IMR-90 (cell line): ENCODE data around the gene BEND2. TPM values are rescaled to one million over a fixed set of nuclear protein-coding genes. Genes with fewer than 3 reads are reported as not detected.

Source experiments
- ATAC-seq: fragments of 200-7000 bp; cut with Tn5 transposase; 2 replicates; pipeline ENCODE4 v1.9.1; 2020; ENCODE audit warnings: low read depth, mild to moderate bottlenecking, moderate library complexity
- BruUV-seq: library from RNA; stranded (reverse); fragments of 400-500 nt; replicated peaks from 2 replicates; lab custom pipeline; 2021; lab: Mats Ljungman, UMichigan
- CTCF ChIA-PET: fragments of 300-600 bp; formaldehyde crosslinking; extraction: SDS; loops from one replicate; lab custom pipeline; 2021; ENCODE audit warnings: antibody characterized with exemption; lab: Yijun Ruan, JAX
- POLR2A ChIA-PET: fragments of 300-600 bp; sonication (Branson Sonifier 250); formaldehyde crosslinking; loops from one replicate; lab custom pipeline; 2022; ENCODE audit warnings: antibody characterized with exemption; ENCODE audit not compliant: unreplicated experiment; lab: Charles Lee
- DNase-seq: peaks from one replicate; pipeline ENCODE4 v3.0.0; 2013
- H2AFZ ChIP-seq: replicated peaks from 2 replicates; pipeline ENCODE3; 2013; ENCODE audit warnings: low read length, mild to moderate bottlenecking; ENCODE audit not compliant: poor library complexity
- H2AK5ac ChIP-seq: 2 replicates; pipeline ENCODE4 v1.6.1; 2013; ENCODE audit warnings: low read depth, low read length, inconsistent platforms
- H2AK9ac ChIP-seq: replicated peaks from 2 replicates; pipeline ENCODE3; 2013; ENCODE audit warnings: mild to moderate bottlenecking, low read depth, low read length, moderate library complexity; ENCODE audit not compliant: poor library complexity
- H2BK120ac ChIP-seq: 2 replicates; pipeline ENCODE4 v1.6.1; 2013; ENCODE audit warnings: low read depth, low read length, inconsistent platforms
- H2BK15ac ChIP-seq: 3 replicates; pipeline ENCODE4 v1.6.1; 2013; ENCODE audit warnings: low read depth, low read length, inconsistent platforms
- H2BK20ac ChIP-seq: 2 replicates; pipeline ENCODE4 v1.6.1; 2013; ENCODE audit warnings: low read depth, mild to moderate bottlenecking, inconsistent platforms, low read length, moderate library complexity
- H2BK5ac ChIP-seq: 2 replicates; pipeline ENCODE4 v1.6.1; 2013; ENCODE audit warnings: mild to moderate bottlenecking, low read depth, low read length, inconsistent platforms; ENCODE audit not compliant: poor library complexity, severe bottlenecking
- H3K14ac ChIP-seq: replicated peaks from 2 replicates; pipeline ENCODE4 v1.6.1; 2013; ENCODE audit warnings: low read depth, low read length, inconsistent platforms
- H3K18ac ChIP-seq: 2 replicates; pipeline ENCODE4 v1.6.1; 2013; ENCODE audit warnings: low read depth, low read length, control low read depth
- H3K23ac ChIP-seq: 2 replicates; pipeline ENCODE4 v1.6.1; 2013; ENCODE audit warnings: low read depth, low read length, inconsistent platforms
- H3K27ac ChIP-seq: 2 replicates; pipeline ENCODE4 v1.5.1; 2013; ENCODE audit warnings: mild to moderate bottlenecking, control low read depth, low read length; ENCODE audit not compliant: insufficient read depth
- H3K27me3 ChIP-seq: 2 replicates; pipeline ENCODE4 v1.6.1; 2013; ENCODE audit warnings: low read length; ENCODE audit not compliant: control insufficient read depth, insufficient read depth
- H3K36me3 ChIP-seq: 2 replicates; pipeline ENCODE4 v1.6.1; 2013; ENCODE audit warnings: low read length, mixed read lengths; ENCODE audit not compliant: control insufficient read depth, insufficient read depth
- H3K4ac ChIP-seq: 2 replicates; pipeline ENCODE4 v1.6.1; 2013; ENCODE audit warnings: low read depth, low read length, inconsistent platforms
- H3K4me1 ChIP-seq: 2 replicates; pipeline ENCODE4 v1.6.1; 2013; ENCODE audit warnings: low read length, mixed read lengths; ENCODE audit not compliant: control insufficient read depth, insufficient read depth
- H3K4me2 ChIP-seq: 2 replicates; pipeline ENCODE4 v1.6.1; 2013; ENCODE audit warnings: low read depth, mild to moderate bottlenecking, control low read depth, low read length, moderate library complexity
- H3K4me3 ChIP-seq: 2 replicates; pipeline ENCODE4 v1.5.1; 2013; ENCODE audit warnings: low read depth, mild to moderate bottlenecking, control low read depth, low read length, moderate library complexity; ENCODE audit not compliant: insufficient read depth
- H3K56ac ChIP-seq: 2 replicates; pipeline ENCODE4 v1.6.1; 2013; ENCODE audit warnings: low read length, inconsistent platforms; ENCODE audit not compliant: insufficient read depth; ENCODE audit errors: extremely low read depth
- H3K79me1 ChIP-seq, 2 experiments: 2 replicates each; pipeline ENCODE4 v1.6.1; 2013; ENCODE audit warnings: low read length in 2 of 2, inconsistent platforms in 1 of 2, low read depth in 1 of 2
- H3K9ac ChIP-seq: 2 replicates; pipeline ENCODE4 v1.6.1; 2013; ENCODE audit warnings: low read depth, low read length, control low read depth
- H3K9me1 ChIP-seq: 2 replicates; pipeline ENCODE4 v1.6.1; 2013; ENCODE audit warnings: low read length, inconsistent platforms; ENCODE audit not compliant: insufficient read depth
- H3K9me3 ChIP-seq: 2 replicates; pipeline ENCODE4 v1.6.1; 2013; ENCODE audit warnings: low read length; ENCODE audit not compliant: control insufficient read depth, insufficient read depth
- H4K20me1 ChIP-seq: 2 replicates; pipeline ENCODE4 v1.6.1; 2013; ENCODE audit warnings: low read length, inconsistent platforms; ENCODE audit not compliant: insufficient read depth
- H4K5ac ChIP-seq: 2 replicates; pipeline ENCODE4 v1.6.1; 2013; ENCODE audit warnings: mild to moderate bottlenecking, low read depth, low read length, control low read depth
- H4K8ac ChIP-seq, 2 experiments: 2 replicates each; pipeline ENCODE4 v1.6.1; 2013; ENCODE audit warnings: low read depth in 2 of 2, low read length in 2 of 2, control low read depth in 1 of 2, inconsistent platforms in 1 of 2
- H4K91ac ChIP-seq: 2 replicates; pipeline ENCODE4 v1.6.1; 2013; ENCODE audit warnings: low read depth, low read length, inconsistent platforms; ENCODE audit not compliant: insufficient read depth
- BHLHE40 ChIP-seq: fragments of 150-350 bp; IDR thresholded peaks from 2 replicates; pipeline ENCODE4 v1.6.1; 2016; ENCODE audit warnings: mild to moderate bottlenecking, low read depth, low read length
- CEBPB ChIP-seq: IDR thresholded peaks from 2 replicates; pipeline ENCODE4 v1.6.1; 2012; ENCODE audit warnings: low read depth, low read length, improper control_type of control experiment
- CHD1 ChIP-seq: IDR thresholded peaks from 2 replicates; pipeline ENCODE4 v1.6.1; 2012; ENCODE audit warnings: low read depth, low read length, improper control_type of control experiment
- FOS ChIP-seq: fragments of 150-350 bp; IDR thresholded peaks from 2 replicates; pipeline ENCODE4 v1.6.1; 2016; ENCODE audit warnings: low read depth, low read length
- MAFK ChIP-seq: IDR thresholded peaks from 2 replicates; pipeline ENCODE4 v1.6.1; 2012; ENCODE audit warnings: low read depth, low read length, improper control_type of control experiment
- MAZ ChIP-seq: IDR thresholded peaks from 2 replicates; pipeline ENCODE4 v1.6.1; 2012; ENCODE audit warnings: low read depth, mild to moderate bottlenecking, low read length, improper control_type of control experiment, moderate library complexity, borderline replicate concordance
- NFE2L2 ChIP-seq: fragments of 150-350 bp; IDR thresholded peaks from 2 replicates; pipeline ENCODE4 v1.6.1; 2016; ENCODE audit warnings: low read depth, mild to moderate bottlenecking, low read length
- RAD21 ChIP-seq: IDR thresholded peaks from 2 replicates; pipeline ENCODE4 v1.6.1; 2012; ENCODE audit warnings: low read length, improper control_type of control experiment
- RCOR1 ChIP-seq: IDR thresholded peaks from 2 replicates; pipeline ENCODE4 v1.6.1; 2012; ENCODE audit warnings: mild to moderate bottlenecking, low read length, improper control_type of control experiment; ENCODE audit not compliant: insufficient replicate concordance
- RFX5 ChIP-seq: IDR thresholded peaks from 2 replicates; pipeline ENCODE4 v1.8.0; 2012; ENCODE audit warnings: low read depth, mild to moderate bottlenecking, low read length, moderate library complexity
- SMC3 ChIP-seq: fragments of 150-350 bp; IDR thresholded peaks from 2 replicates; pipeline ENCODE4 v1.6.1; 2016; ENCODE audit warnings: low read depth, mild to moderate bottlenecking, antibody characterized with exemption, low read length, moderate library complexity
- USF2 ChIP-seq: fragments of 150-350 bp; IDR thresholded peaks from 2 replicates; pipeline ENCODE4 v1.6.1; 2017; ENCODE audit warnings: mild to moderate bottlenecking, antibody characterized with exemption, low read length, low read depth
- WGBS, 2 experiments: methylation state at CpG; one replicate each; pipeline versions ENCODE4 v1.1.5 to v1.1.7; 2013; ENCODE audit warnings: missing lambda C conversion rate in 2 of 2; ENCODE audit not compliant: insufficient read length in 1 of 2; ENCODE audit errors: extremely low coverage in 2 of 2; 5-methylcytosine and 5-hydroxymethylcytosine counted together
- dilution Hi-C: fragments of 300-500 bp; cut with HindIII; formaldehyde crosslinking; loops from one replicate; pipeline ENCODE4 v1.14.3; 2018; ENCODE audit warnings: low sequenced_read_pairs; ENCODE audit not compliant: unreplicated experiment
- in situ Hi-C: fragments of 300-500 bp; cut with MboI; formaldehyde crosslinking; loops from 3 replicates; pipeline ENCODE4 v1.14.3; 2019; ENCODE audit warnings: low sequenced_read_pairs, inconsistent platforms, mixed read lengths
- intact Hi-C: fragments of 100-400 bp; cut with micrococcal nuclease; formaldehyde crosslinking; loops from 2 replicates; pipeline ENCODE4 v1.10.0; 2022
- polyA plus RNA-seq, 3 experiments: library from polyadenylated mRNA; depleted of rRNA; stranded (reverse); fragments of >200 nt; gene quantifications; 2 replicates each; pipeline ENCODE4 v1.2.3, GENCODE V29; 2012; ENCODE audit warnings: low replicate concordance in 1 of 3
- total RNA-seq: library from RNA; depleted of rRNA; stranded (reverse); fragments of >200 nt; gene quantifications from 2 replicates; pipeline ENCODE4 v1.2.3, GENCODE V29; 2012
- TF ChIP-seq, protein P1 (sequence below): fragments of 150-350 bp; IDR thresholded peaks from 2 replicates; pipeline ENCODE4 v1.6.1; 2016; ENCODE audit warnings: low read depth, mild to moderate bottlenecking, low read length, moderate library complexity, borderline replicate concordance

Gene BEND2
- total and polyA plus RNA-seq, 2 of the 4 experiments (the other 2 are of a cell fraction) = not detected

DNA sequence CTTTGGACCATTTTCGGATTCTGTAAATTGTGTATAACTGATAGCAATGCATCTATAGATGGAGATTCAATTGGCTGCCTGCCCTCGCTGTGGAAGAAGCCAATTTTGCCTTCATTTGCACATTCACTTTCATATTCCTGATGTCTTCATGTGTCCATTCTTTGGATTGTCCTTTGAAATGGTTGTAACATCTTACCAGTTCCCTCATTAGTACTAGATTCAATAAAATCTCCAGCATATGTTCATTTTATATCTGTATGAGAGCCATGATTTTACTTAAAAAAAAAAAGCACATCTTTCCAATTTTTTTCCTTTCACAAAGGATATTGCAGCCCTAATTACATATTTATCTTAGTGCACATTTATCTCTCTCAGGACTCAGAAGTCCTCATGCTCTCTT lies 61.7 kb downstream of the BEND2 start:
- Histone ChIP-seq H3K4me3 (no peak overlapping the region), H4K20me1 (no peaks in the 10 kb centered on the region), H3K27me3 (no peaks in the 10 kb centered on the region), H4K91ac (no peak overlapping the region), H3K23ac (no peak overlapping the region), H4K5ac (no peak overlapping the region), H3K18ac (no peak overlapping the region), H3K79me1 (no peaks in the 10 kb centered on the region), H3K9me1 (no peaks in the 10 kb centered on the region), H2BK5ac (no peak overlapping the region), H3K14ac (no peak overlapping the region), H3K56ac (no peak overlapping the region), H3K4me1 (no peaks in the 10 kb centered on the region), H2AK5ac (no peak overlapping the region), H3K9ac (no peak overlapping the region), H2AK9ac (no peak overlapping the region), H2BK20ac (no peak overlapping the region), H2BK15ac (no peak overlapping the region), H4K8ac (no peak overlapping the region), H3K36me3 (no peaks in the 10 kb centered on the region), H3K4ac (no peak overlapping the region), H3K27ac (no peak overlapping the region), H2BK120ac (no peak overlapping the region), H2AFZ (no peak overlapping the region), H3K9me3 (no peaks in the 10 kb centered on the region), H3K4me2 (no peak overlapping the region)
- WGBS, 2 experiments = no CpG with 5 or more reads among the region's 2 CpGs
- intact Hi-C loops = no loop called here
- ChIA-PET CTCF (no interaction called here), POLR2A (no interaction called here)
- TF ChIP-seq, protein P1, sequence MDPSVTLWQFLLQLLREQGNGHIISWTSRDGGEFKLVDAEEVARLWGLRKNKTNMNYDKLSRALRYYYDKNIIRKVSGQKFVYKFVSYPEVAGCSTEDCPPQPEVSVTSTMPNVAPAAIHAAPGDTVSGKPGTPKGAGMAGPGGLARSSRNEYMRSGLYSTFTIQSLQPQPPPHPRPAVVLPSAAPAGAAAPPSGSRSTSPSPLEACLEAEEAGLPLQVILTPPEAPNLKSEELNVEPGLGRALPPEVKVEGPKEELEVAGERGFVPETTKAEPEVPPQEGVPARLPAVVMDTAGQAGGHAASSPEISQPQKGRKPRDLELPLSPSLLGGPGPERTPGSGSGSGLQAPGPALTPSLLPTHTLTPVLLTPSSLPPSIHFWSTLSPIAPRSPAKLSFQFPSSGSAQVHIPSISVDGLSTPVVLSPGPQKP = no peak
- TF ChIP-seq CEBPB = no peak
- TF ChIP-seq MAZ = no peak
- TF ChIP-seq NFE2L2 = no peak
- no peak for TF ChIP-seq MAFK
- TF ChIP-seq RCOR1 = no peak
- no peak for TF ChIP-seq CHD1
- no peak for TF ChIP-seq RAD21
- no peak for TF ChIP-seq BHLHE40
- TF ChIP-seq FOS = no peak
- TF ChIP-seq USF2 = no peak
- no peak for TF ChIP-seq SMC3
- TF ChIP-seq RFX5 = no peak
- dilution Hi-C loops = no loop called here
- in situ Hi-C loops = no loop called here
- DNase-seq (no peak), ATAC-seq (no peak)
- BruUV-seq = no TSS peak
